Stimulated activated CD4-positive, alpha-beta T cell treated with anti-CD3 and anti-CD28 coated beads, Interleukin-2, amount 100 ng/mL, for 4 hours (primary cell): ENCODE data around the gene ZNF554.
A peak's percentile ranks its signal among the peaks of the same experiment; 100 is the strongest.

ENCODE experiments used
- DNase-seq: peaks from one replicate; pipeline ENCODE4 v3.0.0-alpha.2; 2020; ENCODE audit warnings: low read depth

The ZNF554 gene

DNA sequence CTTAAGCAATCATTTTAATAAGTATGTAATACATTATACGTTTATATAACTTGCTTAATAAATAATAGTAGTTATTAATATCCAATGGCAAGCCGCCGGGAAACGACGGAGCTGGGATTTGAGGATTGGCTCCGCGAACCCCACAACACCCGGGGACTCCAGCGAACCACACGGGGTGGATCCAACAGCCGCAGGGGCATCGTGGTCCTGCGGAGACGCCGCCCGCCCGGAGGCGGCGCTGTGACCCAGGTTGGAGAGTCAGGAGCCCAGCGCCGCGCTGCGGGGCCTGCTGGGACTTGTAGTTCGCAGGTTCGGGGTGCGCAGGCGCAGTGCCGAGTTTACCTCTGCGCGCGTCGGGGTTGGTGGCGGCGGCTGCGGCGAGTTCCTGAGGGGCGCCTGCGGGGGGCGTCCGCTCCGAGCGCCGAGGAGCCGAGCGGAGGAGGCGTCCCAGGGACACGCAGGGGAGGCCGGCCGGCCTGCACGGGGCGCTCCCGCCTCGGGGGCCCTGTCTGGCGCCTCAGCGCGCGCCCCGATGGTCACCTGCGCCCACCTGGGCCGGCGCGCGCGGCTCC, at the start of gene ZNF554:
Gene ZNF554, plus strand, starts transcription at position 329 of the 572 bp plus-strand sequence. Its CDS starts 204 bp downstream, at position 533.
- peak; percentile 97 for DNase-seq

DNA sequence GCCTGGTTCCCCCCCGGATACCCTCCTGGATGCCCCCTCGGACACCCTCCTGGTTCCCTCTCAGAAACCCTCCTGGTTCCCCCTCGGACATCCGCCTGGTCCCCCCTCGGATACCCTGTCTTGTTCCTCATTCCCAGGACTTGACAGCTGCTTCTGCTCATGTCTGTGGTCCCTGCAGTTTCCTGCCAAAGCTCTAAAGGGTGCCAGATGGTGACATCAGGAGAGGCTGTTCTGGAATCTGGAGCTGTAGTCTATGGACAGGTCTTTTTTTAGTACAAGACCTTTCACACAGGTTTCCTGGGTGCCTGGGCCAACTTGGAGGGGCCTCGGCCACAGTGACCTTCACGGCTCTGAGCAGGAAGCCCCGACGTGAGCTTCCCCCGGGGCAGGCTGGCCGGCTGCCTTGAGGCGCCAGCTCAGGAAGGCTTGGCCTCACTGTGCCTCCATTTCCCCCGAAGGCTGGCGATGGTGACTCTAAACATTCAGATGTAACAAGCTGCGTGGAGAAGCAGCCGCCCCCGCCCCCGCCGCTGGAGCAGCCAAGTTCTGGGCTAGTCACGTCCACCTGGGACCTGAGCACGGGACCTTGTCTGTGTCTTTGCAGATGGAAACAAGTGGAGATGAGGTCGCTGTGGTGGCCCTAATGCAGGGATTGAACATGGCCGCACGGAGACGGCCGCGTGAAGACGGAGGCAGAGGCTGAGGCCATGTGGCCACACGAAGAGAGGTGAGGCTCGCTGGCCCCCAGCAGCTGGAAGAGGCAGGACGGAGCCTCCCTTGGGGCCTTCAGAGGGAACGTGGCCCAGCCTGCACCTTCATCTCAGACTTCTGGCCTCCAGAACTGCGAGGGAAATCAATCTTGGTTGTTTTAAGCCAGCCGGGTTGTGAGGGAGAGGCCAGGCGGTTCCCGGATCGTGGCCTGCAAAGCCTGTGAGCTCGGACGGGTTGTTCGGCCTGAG, 49.3 kb upstream of the ZNF554 start:
- no peak for DNase-seq

DNA sequence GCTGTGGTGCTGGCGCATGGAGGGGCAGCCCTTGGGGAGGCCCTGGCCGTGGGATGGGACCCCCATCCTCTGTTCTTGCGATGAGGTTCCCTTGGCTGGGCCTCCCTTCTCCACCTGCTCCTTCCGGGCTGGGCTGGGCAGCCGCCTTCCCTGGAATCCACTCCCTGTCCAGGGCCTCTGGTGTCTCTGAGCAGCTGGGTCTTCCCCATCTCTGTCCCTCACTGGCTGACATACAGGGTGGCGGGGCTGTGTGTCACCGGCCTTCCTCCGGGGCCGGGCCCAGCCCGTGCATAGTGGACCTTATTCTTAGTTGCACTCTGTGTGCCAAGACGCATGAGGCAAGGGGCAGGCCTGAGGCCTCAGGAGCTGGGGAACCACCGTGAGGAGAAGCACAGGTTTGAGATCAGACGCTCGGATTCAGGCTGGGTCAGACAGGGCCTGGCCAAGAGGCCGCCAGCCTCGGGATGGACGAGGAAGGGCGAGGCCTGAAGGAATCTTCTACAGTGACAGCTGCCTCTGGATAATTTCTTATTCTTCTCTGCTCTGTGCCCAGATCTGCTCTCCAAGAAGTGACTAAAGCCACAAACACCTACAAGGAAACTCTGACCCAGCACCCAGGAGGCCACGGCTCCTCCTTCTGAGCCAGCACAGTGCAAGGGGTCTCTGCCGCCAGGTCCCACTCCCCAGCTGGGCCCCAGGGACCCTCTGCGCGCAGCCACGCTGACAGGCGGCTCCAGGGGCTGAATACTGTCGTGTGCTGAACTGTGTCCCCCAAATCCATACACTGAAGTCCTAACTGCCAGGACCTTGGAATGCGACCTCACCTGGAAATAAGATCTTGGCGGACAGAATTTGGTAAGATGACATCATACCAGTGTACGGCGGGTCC, 47.6 kb upstream of the ZNF554 start:
- DNase-seq = no peak

DNA sequence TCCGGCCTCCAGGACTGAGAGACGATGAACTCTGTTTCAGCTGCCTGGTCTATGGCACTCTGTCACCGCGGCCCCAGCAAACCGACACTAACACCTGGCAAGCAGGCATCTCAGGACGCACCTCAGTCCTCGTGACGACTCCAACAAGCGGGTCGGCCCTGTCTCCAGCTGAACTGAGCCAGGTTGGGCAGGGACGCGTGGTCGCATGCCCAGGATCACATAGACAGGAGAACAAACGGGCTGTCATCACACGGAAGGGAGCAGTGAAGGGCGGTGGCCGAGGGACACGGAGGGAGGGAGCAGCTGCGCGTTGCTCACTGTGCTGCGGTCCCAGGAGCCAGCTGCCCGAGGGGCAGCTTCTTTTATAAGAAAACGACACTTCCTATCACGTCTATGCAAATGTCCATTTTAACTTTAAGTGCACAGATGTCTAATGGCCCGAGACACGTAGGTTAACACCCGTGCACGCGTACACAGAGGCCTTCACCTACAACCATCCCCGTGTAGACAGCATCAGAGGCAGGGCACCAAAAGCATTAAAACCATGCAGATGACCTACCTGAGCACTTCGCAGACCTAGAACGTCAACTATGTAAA, 45.5 kb upstream of the ZNF554 start:
- DNase-seq = no peak

DNA sequence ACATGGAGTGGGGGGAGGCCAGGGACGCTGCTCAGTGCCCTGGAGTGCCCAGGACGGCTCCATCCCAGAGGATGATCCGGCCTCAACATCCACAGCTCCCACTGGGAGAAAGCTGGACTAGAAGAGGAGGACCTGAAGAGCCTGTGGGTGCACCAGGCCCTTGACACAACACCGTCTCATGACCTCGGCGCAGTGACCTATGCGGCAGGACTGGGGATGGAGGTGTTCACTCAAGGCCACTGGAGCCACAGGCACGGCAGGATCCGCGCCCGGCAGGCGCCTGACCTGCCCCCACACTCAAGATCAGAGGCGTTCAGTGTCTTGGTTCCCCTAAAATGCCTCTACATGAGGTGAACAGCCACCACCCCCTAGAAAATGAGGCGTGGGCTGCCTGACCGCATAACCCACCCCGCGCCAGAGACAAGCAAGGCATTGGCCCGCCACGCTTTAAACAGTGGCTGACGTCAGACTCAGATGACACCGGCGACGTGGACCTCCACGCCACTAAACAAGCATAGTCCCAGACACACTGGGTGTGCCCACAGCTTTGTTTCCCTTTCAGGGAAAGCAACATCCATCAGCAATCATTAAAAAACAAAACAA, 44.6 kb upstream of the ZNF554 start:
- DNase-seq = no peak

DNA sequence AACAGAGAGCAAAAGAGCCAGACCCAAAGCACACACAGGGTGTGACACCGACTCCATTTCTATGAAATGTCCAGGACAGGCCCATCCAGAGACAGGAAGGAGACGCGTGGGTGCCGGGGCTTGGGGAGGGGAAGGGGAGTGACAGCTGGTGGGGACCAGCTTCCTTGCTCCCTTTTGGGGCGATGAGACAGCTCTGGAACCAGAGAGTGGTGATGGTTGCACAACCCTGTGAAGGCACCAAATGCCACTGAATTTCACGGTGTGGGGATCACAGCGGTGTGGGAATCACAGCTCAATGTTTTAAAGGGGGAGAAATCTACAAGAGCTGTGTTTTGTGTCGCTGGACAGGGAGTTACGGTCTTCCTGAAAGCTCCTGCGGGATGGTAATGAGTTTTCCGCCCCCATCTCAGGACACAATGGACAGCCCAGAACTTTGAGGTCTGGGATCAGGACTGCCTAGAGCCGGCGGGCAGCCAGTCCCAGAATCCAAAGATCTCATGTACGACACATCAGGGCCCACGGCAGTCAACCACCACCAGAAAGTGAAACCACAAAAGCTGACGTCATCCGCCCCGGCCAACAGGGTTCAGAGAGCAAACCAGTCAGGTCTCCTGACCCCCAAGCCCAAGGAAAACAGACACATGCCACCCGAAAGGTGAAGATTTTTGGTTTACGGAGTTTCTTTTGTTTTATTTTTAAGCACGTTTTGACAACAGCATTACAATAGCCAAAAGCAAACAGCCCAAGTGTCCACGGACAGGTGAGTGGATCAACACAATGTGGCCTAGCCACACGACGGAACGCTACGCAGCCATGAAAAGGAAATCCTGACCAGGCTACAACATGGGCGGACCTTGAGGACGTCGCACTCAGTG, 43.9 kb upstream of the ZNF554 start:
- peak; percentile 66 for DNase-seq

DNA sequence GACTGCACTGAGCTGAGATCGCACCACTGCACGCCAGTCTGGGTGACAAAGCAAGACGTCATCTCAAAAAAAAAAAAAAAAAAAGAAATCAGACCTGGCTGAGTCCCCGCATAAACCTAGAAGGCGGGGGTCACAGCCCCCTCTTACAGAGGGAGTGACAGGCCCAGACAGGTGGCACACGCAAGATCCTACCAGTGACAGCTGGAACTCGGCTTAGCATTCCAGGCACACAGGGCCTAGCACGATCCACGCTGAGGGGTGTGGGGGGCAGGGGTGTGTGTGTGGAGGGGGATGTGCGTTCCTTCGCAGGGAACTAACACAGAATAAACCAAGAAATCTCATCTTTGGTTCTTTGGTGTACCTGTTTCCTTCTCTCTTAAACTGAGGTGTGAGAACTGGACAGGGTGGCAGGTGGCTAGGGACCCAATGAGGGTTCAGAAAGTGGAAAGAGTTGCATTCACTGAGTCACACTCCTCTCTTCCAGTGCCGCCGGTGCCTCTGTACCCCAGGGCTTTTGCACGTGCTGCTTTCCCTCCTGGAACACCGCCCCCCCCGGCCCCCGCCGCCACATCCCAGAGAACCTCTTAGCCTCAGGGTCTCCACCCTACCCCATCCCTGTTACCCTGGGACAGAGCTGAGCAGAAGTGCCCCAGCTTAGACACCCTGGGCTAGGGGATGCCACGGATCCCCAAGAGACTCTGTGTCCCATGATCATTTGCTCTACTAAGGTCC, 41.5 kb upstream of the ZNF554 start:
- DNase-seq = no peak

DNA sequence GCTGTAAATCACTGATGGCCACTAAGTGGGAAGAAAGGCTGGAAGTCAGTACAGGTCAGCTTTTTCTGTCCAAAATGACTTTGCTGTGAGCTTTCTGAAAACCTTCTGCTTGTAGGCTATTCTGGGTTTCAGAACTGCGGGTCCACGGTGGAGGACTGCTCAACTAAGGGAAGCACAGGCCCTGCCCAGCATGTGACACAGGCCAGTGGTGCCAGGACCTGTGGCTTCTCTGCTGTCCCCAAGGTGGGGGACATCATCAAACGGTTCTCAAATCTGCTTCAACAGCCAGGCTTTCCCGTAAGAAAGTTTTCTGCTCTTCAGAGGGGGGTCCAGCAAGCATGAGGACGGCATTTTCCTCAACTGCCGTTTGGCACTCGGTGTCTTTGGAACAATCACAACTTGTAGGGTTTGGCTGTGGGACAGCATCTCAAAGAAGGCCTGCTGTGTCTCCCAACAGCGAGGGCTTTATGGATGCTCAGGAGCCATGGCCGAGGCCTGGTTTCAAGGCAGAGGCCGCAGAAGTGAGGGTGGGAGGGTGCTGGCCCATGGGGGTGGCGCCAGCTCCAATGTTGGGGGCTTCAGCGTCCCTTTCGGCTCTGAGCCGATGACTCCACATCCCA, 40.4 kb upstream of the ZNF554 start:
- no peak for DNase-seq

DNA sequence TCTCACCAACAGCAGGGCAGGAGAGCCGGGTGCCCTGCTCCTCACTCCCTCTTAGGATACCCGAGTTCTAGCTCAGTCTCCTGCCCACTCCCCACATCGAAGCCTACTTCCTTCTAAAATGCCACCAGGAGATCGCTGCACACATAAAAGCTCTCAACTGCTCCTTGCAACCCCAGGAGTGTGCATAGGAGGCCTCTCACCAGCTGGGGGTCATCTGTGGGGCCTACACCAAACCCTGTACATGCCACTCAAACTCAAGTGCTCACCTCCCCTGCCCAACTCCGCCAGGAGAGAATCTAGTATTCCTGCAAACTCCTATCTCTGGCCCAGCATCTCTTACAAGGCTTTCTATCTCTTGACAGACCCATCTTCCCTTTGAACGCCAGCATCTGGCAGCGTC, 39.4 kb upstream of the ZNF554 start:
- DNase-seq = no peak

DNA sequence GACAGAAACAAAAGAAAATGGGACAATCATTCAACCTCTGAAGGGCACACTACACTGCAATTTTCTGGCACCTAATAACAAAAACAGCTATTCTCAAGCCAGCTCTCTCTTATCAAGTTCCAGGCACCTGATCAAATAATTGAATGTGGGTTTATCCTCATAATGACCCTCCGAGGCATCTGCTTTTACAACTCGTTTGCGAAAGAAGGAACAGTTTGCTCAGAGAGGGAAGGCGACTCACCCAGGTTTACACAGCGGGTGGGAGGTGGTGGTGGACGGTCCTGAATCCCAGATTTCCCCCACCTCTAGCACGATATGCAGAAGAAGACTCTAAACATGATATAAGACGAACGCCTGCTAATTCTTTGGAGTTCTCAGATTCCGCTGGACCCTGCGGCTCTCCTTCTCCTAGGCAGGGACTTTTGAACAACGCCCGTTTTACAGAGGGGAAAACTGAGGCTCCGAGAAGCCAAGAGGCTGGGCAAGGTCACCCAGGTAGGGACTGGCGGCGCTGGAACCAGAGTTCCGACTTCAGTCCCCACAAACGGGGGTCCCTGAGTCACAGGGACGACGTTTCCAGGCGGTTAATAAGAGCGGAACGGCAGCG, 37.2 kb upstream of the ZNF554 start:
- DNase-seq = no peak

DNA sequence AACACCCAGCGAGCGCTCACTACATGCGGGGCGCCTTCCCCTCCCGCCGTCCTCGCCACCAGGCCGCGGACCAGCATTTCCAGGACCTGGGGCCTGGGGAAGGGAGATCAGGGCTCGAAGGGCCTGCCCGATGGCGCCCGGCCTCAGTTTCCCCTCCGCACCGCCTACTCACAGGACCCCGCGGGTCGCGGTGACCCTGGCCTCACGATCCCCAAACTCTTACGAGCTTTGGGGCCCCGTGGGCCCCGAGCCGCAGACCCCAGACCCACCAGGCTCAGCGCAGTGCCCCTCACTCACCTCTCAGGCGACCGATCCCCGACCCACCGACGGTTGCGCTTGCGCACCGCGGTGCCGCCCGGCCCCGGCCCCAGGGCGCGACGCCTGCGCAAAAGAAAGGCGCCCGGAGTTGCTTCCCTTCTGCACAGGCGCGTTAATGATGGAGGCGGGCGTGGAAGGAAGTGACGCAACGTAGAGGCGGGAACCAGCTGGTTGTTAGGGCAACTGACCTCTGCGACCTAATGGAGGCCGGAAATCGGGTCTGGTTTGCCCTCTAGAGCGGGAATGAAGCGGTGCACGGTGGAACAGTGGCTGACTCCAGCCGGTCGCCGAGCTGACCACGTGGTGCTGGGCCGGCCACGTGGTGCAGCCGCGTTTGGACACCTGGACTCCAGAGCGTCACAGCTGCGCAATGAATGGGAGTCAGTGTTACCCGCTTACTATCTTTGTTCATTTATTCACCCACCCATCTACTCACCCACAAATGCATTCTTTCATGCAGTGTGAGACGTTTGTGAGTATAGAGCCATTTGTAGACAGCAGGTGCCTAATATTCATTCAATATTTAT, 36.5 kb upstream of the ZNF554 start, which contains the start of gene SGTA:
Gene SGTA, minus strand, starts transcription at position 338 of the 845 bp plus-strand sequence. CDS start 14,205 bp downstream, outside the sequence.
- peak; percentile 96 for DNase-seq

DNA sequence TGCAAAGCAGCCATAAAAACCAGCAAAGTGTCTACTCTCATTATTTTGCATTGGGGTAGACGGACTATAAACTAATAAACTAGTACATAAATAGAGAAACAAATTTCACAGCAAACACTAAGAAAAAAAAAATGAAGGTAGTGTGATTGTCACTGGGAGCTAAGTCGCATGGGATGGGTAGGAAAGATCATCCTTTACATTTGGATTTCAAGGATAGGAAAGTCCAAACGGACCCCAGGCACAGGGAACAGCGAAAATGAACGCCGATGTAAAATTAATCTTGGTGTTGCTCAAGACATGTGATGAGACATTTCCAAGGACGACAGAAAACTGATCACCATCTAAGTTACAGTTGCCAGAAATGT, 35.9 kb upstream of the ZNF554 start:
- no peak for DNase-seq

DNA sequence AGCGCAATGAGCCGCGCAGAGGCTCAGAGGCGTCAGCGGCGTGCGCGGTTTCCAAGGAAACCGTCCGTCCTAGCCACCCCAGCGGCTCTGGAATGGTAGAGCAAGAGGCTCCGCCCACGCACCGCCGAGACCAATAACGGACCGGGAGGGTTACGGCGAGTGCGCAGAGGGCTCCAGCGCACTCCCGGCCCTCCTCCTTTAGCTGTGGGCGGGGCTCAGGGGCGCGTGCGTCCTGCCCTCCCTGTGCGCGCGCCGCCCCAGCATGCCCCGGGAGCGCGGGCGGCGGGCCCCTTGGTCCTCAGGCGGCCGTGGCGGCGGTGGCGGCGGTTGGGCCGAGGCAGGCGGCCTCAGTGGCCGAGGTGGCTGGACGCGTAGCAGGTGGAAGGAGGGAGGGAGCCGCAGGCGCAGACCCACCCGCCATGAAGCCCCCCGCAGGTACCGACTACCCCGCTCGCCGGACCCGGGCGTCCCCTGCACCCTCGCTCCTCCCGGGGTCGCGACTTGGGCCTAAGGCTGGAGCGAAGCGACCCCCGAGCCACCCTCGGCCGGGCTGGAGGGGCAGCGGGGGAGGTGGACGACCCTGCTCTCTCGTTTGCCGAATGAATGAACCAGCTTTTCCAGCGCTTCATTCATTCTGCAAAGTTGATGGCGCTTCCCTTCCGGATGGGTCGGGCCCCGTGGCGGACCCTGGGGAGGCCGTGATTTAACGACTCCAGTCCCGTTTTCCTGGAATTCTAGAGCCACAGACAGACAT, 34.2 kb upstream of the ZNF554 start, which contains the start of gene THOP1:
Gene THOP1, plus strand, starts transcription at position 260 of the 754 bp plus-strand sequence. Its CDS starts 160 bp downstream, at position 420.
- DNase-seq = peak; percentile 100

DNA sequence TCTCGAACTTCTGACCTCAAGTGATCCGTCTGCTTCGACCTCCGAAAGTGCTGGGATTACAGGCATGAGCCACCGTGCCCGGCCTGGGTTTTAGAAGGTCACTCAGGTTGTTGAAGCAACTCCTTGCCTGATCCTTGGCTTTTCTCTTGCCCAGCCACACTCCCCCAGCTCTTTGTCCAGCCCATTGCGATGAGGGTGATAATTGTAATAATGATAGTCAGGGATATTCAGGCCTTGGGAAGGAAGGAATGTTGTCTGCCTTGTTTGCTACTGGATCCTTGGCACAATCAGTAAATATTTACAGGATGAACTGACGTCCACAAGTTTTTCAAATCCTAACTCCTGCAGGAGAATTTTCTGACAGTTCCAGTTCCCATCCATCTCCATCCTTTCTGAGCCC, 32.6 kb upstream of the ZNF554 start:
- DNase-seq = no peak

DNA sequence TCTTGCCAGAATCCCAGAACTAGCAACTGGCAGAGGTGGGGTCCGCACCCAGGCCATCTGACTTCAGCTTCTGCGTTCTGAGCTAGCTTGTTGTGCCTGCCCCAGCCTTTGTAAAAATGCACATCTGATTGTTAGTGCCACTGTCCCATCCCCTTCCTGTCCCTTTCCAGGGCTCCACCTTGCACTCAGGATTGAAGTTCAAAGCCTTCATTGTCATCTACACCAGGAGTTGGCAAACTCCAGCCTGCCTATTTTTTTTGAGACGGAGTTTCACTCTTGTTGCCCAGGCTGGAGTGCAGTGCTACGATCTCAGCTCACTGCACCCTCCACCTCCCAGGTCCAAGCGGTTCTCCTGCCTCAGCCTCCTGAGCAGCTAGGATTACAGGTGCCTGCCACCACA, 31.4 kb upstream of the ZNF554 start:
- DNase-seq = no peak

DNA sequence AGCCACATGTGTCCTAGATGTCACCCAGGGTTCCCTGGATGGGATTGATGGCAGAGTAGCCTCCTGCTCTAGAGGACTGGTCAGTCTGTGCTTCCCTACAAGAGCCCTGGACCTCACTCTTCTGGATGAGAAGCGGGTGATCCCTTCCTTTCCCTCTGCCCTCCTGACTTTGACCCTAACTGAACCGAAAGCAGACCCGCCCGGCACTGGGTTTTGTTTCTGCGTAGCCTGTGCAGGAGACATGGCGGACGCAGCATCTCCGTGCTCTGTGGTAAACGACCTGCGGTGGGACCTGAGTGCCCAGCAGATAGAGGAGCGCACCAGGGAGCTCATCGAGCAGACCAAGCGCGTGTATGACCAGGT, 29.5 kb upstream of the ZNF554 start:
- no peak for DNase-seq
